Measurements from ENCODE around the gene GLT6D1.

Gene GLT6D1

GRCh38 chr9:135684691-135685090, 45.4 kb upstream of the GLT6D1 start:
- H3F3A ChIP-seq (ENCODE audit: insufficient read depth, low read length) = no peaks in the 10 kb centered on the region
- no peaks in the 10 kb centered on the region for H3K79me2 ChIP-seq (ENCODE audit: low read length)
- H3K4me3 ChIP-seq (ENCODE audit: low read length) = no peak overlapping the region
- TF ChIP-seq EZH2phosphoT487 (IDR thresholded peaks at IDR 0.05; ENCODE audit: low read length) (no peak), CTCF (IDR thresholded peaks at IDR 0.05; ENCODE audit: low read length) (no peak), EZH2 (optimal IDR thresholded peaks at IDR 0.05; ENCODE audit: low read depth, low read length) (no peak)
- H3K9ac ChIP-seq (ENCODE audit: low read length) = no peak overlapping the region
- no peak for DNase-seq
- H3K36me3 ChIP-seq (replicated peaks; ENCODE audit: insufficient read depth, low read length) = no peaks in the 10 kb centered on the region
- peaks cover 91% of the 10 kb centered on the region for H3K27me3 ChIP-seq (replicated peaks; ENCODE audit: insufficient read depth, low read length)
- no peak overlapping the region for H3K4me2 ChIP-seq (ENCODE audit: low read depth, low read length)
- H3K9me3 ChIP-seq (replicated peaks; ENCODE audit: insufficient read depth, low read length) = no peaks in the 10 kb centered on the region
- H3K9me2 ChIP-seq (replicated peaks; ENCODE audit: insufficient read depth, low read length) = no peaks in the 10 kb centered on the region
- no peak overlapping the region for H3K27ac ChIP-seq (ENCODE audit: low read length)
- no peaks in the 10 kb centered on the region for H4K20me1 ChIP-seq (ENCODE audit: insufficient read depth, low read length)
- no peaks in the 10 kb centered on the region for H3K4me1 ChIP-seq (ENCODE audit: low read length)
- no peak overlapping the region for H2AFZ ChIP-seq (ENCODE audit: low read length)

- Histone ChIP-seq H3K27ac (ENCODE audit: low read length) (no peak overlapping the region), H3K9ac (ENCODE audit: low read length) (no peak overlapping the region), H3K36me3 (replicated peaks; ENCODE audit: insufficient read depth, low read length) (no peaks in the 10 kb centered on the region), H3K4me2 (ENCODE audit: low read depth, low read length) (no peak overlapping the region), H3K4me3 (ENCODE audit: low read length) (no peak overlapping the region), H3K4me1 (ENCODE audit: low read length) (no peaks in the 10 kb centered on the region), H2AFZ (ENCODE audit: low read length) (no peak overlapping the region), H3K9me3 (replicated peaks; ENCODE audit: insufficient read depth, low read length) (no peaks in the 10 kb centered on the region), H3K27me3 (replicated peaks; ENCODE audit: insufficient read depth, low read length) (peaks cover 84% of the 10 kb centered on the region), H4K20me1 (ENCODE audit: insufficient read depth, low read length) (no peaks in the 10 kb centered on the region), H3K9me2 (replicated peaks; ENCODE audit: insufficient read depth, low read length) (no peaks in the 10 kb centered on the region), H3F3A (ENCODE audit: insufficient read depth, low read length) (no peaks in the 10 kb centered on the region), H3K79me2 (ENCODE audit: low read length) (no peaks in the 10 kb centered on the region)
- TF ChIP-seq EZH2phosphoT487 (IDR thresholded peaks at IDR 0.05; ENCODE audit: low read length) (no peak), CTCF (IDR thresholded peaks at IDR 0.05; ENCODE audit: low read length) (no peak), EZH2 (optimal IDR thresholded peaks at IDR 0.05; ENCODE audit: low read depth, low read length) (no peak)
- no peak for DNase-seq
Measured at GRCh38 chr9:135683401-135684034, 44.2 kb upstream of the GLT6D1 start.

DNA sequence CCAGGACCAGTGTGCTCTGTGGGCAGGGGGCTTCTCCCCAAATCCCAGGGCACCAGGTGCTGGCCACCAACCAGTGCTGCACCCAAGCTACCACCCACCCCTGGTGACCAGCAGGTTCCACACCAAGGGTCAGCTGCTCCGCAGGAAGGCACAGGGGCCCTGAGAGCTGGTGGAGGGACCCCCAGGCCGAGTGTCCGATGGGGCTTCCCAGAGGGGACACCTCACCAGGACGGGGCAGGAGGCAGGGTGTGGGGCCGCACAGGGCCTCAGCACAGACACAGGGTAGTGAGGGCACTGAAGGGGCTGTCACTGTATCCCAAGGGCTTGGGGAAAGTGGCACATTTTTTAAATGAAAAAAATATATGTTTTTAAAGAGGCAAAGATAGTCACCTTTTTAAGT, 41.8 kb upstream of the GLT6D1 start:
- no peak for DNase-seq
- H3K9me2 ChIP-seq (replicated peaks; ENCODE audit: insufficient read depth, low read length) = no peaks in the 10 kb centered on the region
- peaks cover 7% of the 10 kb centered on the region; the same call in 1 of the 2 replicates for H3K4me1 ChIP-seq (ENCODE audit: low read length)
- no peak overlapping the region for H3K27ac ChIP-seq (ENCODE audit: low read length)
- H3K4me3 ChIP-seq (ENCODE audit: low read length) = no peak overlapping the region
- TF ChIP-seq EZH2phosphoT487 (IDR thresholded peaks at IDR 0.05; ENCODE audit: low read length) (no peak), EZH2 (optimal IDR thresholded peaks at IDR 0.05; ENCODE audit: low read depth, low read length) (no peak), CTCF (IDR thresholded peaks at IDR 0.05; ENCODE audit: low read length) (no peak)
- H3K4me2 ChIP-seq (ENCODE audit: low read depth, low read length) = no peak overlapping the region
- no peaks in the 10 kb centered on the region for H3K79me2 ChIP-seq (ENCODE audit: low read length)
- H3K9me3 ChIP-seq (replicated peaks; ENCODE audit: insufficient read depth, low read length) = no peaks in the 10 kb centered on the region
- H3K9ac ChIP-seq (ENCODE audit: low read length) = no peak overlapping the region
- H4K20me1 ChIP-seq (ENCODE audit: insufficient read depth, low read length) = no peaks in the 10 kb centered on the region
- no peaks in the 10 kb centered on the region for H3K36me3 ChIP-seq (replicated peaks; ENCODE audit: insufficient read depth, low read length)
- peaks cover 76% of the 10 kb centered on the region for H3K27me3 ChIP-seq (replicated peaks; ENCODE audit: insufficient read depth, low read length)
- no peaks in the 10 kb centered on the region for H3F3A ChIP-seq (ENCODE audit: insufficient read depth, low read length)
- no peak overlapping the region for H2AFZ ChIP-seq (ENCODE audit: low read length)

Measured in MM.1S (cell line).